Hippocampal formation (tissue), 2 donors: ENCODE measurements around the gene JAM2.

Experiments
- DNase-seq, 2 donors: peaks; one replicate each; lab custom pipeline; 2025; lab: John Stamatoyannopoulos, UW

Gene JAM2

DNA sequence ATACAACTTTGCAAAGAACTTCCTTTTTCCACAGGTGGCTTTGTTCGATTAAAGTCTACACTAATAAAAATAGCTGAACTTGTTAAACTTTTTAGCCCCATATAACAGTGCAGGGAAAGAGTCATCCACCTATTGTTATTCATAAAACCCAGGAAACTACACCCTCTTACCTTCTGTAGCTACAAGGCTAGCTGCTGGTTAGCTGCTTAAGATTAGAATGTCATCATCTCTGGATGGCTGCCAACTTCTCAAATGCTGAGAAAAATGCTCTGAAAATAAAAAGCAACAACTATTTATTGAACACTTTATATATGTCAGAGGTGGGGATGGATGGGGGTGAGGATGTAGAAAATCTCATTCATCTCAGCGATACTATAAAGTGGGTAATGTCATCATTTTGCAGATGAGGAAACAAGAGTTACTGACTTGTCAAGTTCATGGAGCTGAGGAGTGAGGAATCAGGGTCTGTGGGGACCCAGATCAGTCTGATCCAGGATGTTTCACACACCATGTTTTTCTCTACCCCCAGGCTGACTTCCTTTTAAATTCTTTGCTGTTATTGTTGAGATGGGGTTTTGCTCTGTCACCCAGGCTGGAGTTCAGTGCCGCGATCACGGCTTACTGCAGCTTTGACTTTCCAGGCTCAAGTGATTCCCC is 78.6 kb downstream of the JAM2 start:
- no peak for DNase-seq

DNA sequence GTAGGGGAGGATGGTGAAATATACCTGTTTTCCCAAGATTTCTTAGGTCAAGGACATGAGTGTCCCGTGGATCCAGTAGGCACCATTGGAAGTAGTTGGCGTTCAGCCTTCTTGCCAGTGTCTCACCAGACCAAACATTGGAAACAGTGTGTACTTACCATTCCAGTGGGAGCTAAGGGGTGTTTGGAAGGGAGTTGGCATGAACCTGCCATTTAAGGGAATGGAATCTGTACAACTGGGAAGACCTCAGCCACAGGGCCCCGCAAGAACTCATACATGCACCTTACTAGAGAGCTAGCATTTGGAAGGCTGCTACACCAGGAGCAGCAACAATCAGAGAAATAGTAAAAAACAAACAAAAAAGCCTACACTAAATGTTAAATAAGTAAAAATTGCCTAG is 82.9 kb downstream of the JAM2 start:
- no peak for DNase-seq

DNA sequence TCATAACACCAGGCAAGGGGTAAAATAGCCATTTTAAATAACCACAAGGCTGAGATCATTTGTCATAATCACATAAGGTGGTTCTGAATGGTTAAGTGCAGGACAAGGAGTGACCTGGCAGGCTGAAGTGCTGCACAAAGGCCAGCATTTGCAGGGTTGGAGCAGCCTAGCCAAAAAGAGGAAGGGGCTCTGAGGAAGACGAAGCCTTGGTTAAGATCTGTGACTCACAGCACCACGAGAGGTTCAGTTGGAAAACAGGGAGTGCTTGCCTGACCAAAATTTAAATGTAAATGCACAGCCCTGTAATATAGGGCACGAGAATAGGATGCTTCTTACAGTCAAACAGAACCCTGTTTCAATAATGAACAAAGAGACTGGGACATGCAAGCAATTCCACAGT is 83.6 kb downstream of the JAM2 start:
- DNase-seq: no peak

DNA sequence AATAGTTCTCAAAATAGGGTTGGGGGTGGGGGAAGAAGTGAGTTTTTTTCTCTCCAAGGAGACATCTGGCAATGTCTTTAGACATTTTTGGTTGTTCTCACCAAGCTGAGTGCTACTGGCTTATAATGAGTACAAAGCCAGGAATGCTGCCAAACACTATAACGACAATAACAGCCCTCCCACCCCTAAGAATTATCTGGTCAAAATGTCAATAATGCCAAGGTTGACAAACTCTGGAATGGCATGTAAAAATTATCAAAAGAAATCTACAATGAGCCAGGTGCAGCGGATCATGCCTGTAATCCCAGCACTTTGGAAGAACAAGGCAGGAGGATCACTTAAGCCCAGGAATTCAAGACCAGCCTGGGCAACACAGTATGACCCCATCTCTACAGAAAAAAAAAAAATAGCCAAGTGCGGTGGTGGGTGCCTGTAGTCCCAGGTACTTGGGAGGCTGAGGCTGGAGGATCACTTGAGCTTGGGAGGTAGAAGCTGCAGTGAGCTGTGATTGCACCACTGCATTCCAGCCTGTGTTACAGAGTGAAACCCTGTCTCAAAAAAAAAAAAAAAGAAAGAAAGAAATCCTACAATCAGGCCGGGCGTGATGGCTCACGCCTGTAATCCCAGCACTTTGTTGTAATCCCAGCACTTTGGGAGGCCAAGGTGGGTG is 93.2 kb downstream of the JAM2 start:
- DNase-seq: no peak

DNA sequence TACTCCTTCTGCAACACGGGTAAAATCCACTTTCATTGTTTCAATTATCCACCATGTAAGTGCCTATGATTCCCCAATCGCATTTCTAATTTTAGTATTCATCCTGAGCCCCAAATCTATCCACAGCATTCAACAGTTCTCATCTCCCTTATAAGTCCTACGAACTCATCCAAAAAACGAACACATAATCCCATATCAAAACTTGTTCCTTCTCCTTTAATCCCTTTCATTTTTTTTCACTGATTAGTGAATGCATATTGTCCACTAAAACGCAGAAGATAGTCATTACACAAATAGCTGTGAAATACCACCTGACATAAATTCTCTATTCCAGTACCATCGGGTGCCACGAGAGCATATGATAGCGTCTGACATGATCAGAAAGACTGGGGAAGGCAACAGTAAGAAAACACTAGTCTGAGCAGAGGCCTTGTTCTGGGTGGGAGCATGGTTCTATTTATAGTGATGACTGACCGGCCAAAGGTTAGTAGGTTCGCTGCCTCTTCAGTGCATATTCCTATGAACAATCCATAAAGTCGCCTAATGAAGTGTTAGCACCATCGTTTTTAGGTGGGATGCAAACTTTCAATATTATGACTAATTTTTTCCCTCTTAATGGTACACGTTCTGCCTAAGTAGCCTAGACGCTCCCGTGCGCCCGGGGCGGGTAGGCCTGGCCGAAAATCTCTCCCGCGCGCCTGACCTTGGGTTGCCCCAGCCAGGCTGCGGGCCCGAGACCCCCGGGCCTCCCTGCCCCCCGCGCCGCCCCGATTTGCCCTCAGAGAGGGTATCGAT is 95.0 kb downstream of the JAM2 start:
- no peak for DNase-seq

DNA sequence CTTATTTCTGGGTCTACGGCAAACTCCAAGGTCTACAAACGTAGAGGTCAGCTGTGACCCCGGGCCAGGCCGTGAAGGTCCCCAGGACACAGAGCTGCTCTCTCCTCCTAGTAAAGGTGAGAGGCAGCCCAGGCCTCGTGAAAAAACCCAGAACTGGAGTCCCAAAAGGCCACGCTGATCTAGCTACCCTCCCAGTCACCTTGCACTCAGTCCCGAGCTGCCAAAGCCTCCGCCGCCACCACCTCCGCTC is 95.5 kb downstream of the JAM2 start:
- DNase-seq: no peak

DNA sequence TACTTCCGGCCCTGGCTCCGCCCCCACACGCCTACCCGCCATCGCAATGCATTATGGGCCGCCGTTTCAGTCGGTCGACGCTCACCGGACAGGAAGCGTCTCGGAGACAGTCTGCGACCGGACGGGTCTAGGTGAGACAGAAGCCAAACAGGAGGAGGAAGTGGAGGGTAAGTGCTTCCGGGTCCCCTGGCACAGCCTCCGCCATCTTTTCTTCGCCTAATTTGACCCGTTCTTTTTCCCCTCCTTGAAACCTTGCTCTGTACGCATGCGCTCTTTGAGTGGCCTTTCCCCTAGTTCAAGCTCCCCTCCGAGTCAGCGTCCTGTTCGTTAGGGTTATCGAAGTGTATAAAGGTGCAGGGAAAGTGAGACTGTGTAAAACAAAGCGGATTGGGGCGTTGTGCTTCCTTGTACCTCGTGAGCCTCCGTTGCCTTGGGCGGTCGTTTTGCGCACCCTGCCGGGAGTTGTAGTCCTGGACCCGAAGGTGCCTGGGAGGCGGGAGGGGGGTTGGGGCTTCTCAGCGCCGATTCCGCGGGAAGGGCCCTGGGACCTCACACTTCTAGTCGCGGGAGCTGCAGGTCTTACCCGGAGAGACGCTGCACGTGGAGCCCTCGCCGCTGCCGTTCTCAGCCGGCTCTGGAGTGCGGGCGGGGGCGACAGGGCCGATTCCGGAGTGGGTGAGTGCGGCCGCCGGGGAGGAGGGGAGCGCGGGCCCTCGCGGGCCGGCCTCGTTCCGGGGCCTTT is 96.0 kb downstream of the JAM2 start, which contains the start of the genes ATP5PF and GABPA:
ATP5PF (minus strand) TSS at position 1 of the 742 bp plus-strand sequence. CDS start 5,110 bp downstream, outside the sequence.
GABPA (plus strand) TSS at position 69 of the 742 bp plus-strand sequence. CDS start 6,627 bp downstream, outside the sequence.
- DNase-seq: peak; percentile 94 to 96

DNA sequence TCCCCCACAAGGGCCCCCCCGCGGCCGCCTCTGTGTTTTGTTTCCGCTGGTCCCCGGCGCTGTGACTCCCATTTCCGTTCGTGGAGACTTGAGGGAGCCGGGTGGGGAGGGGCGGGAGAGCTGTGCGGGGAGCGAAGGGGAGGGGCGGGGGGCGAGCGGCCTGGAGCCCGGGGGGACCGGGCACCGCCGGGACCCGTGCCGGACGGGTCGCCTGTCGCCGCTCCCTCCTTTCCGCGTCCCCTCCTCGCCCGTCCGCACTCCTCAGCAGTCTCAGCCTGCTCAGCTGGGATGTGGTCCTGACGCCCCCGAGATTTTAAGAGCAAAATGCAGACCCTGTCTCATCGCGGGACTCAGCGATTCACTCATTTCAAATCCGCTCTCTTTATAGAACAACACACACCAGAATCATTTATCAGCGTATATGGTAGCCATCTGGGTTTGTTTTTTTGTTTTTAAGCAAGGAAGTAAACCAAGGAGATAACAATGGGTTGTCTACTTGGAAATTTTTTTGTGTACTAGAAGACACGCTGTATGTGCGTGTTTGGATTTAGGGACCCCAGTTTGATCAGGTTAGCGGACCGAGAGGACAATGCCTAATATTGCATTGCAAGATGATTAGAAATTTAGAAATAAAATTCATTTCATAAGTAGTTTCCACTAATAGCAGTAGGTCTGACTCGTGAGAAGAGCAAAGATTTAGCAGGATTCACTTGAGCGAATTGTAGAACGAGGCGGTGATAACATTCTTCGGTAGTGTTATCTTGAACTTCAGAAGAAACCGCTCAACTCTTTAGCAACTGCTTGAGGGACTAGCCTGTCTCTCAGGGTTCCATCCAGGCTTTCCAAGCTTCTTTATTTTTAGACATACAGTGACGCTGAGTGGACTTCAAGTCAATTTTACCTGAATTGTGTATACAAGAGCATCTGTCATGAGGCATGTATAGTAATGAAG is 96.9 kb downstream of the JAM2 start:
- DNase-seq: peak; percentile 81 to 86

DNA sequence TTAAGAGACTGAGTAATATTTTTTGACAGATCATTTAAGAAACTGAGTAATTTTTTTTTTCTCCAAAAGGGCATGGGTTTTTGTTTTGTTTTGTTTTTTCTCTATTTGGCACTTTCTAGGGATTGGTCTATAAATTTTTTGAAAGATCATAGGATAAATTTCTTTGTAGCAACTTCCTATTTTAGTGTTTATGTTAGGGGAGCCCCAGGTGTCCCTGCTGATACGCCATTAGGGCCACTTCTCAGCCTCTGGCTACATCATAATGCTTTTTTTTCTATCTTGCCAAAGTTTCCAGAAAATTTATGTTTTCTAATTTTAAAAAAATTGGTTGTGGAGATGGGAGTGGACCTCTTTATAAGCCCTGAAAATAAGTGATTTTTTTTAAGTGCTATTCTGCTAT is 98.4 kb downstream of the JAM2 start:
- DNase-seq: no peak

DNA sequence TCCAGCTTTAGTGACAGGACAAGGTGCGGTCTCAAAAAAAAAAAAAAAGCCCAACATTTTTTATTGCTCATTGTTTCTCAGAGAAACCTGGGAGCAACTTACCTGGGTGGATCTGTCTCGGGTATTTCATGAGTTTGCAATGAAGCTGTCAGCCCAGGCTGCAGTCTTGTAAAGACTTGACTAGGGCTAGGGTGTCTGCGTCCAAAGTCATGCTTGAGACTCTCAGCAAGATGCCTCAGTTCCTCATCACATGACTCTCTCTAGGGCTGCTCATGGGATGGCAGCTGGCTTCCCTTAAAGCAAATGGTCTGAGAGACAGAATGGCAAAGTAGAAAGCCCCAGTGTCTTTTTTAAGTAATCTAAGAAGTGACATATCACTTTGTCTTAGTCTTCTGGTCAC is 103.8 kb downstream of the JAM2 start:
- no peak for DNase-seq

DNA sequence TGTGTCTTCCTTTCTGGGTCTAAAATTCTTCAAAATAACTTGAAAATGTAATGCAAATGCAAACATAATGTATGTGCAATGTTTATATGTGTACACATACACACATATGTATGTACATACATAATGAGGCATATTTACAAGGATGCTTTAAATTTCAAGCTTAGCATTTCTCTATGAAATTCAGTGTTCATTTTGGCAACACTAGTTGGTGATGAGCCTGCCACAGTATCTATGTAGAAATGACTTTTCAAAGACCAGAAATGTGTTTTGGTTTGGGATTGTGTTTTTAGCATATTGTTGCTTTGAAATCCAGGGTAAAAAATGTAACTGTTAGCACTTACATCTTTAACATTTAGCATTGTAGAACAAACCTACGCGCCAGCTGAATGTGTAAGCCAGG is 105.8 kb downstream of the JAM2 start:
- DNase-seq: no peak

DNA sequence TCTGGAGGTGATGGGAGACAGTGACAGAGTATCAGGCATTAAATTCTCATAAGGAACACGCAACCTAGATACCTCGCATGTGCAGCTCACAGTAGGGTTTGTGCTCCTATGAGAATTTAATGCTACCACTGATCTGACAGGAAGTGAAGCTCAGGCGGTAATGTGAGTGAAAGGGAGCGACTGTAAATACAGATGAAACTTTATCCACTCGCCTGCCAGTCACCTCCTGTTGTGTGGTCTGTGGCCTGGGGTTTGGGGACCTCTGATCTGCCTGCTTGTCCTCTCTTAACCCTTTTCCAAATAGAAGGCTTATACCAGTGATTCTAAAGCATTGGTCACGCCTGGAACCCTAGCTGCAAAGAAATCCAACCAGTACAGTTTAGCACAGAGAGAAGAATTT is 111.0 kb downstream of the JAM2 start:
- DNase-seq: no peak

DNA sequence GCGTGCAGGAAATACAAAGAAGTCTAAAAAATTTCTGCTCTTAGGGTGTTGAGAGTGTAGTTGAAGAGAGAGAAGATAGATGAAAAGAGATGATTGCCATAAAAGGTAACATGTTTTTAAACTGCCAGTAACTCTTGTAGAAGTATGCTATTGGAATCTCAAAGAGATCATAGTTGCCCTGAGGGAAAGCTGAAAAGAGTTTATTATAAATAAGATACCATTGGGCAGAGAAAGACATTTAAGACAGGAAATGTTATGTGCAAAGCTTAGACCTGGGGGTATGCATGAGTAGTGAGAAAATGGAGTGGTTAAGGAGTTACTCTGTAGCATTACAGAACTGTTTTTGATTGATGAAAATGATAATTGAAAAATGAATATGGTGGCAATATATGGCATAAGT is 113.4 kb downstream of the JAM2 start:
- DNase-seq: no peak

DNA sequence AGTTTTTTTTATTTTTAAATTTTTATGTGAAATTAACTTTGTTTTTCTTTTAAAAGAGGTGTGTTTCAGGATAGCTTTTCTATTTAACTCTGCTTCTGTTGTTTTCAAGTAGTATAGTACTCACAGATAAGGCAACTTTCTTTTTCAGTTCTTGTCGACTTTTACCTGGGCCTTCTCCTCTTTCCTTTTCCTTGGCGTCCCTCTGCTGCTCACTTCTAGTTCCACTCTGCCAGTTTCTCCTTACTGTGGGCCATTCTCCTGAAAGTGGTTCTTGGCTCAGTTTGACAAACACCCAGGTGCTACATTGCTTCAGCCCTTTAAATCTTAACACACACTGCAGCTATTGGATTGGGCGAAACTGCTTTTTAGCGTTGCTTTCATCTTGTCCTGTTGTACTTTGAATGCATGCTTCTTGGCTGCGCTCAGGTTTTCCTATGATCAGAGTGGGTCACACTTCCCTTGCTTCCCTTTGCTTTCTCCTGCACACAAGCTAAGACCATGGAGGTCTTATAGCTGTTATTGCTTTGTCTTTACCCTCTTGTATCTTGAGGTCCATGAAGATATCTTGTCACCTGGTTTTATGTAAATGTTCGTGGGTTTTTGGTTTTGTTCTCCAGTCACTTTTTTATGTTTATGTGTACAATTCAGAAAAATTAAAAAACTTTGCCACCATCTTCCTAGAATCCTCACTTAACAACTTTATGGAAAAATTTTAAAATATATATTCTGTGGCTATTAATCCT is 117.3 kb downstream of the JAM2 start:
- no peak for DNase-seq

DNA sequence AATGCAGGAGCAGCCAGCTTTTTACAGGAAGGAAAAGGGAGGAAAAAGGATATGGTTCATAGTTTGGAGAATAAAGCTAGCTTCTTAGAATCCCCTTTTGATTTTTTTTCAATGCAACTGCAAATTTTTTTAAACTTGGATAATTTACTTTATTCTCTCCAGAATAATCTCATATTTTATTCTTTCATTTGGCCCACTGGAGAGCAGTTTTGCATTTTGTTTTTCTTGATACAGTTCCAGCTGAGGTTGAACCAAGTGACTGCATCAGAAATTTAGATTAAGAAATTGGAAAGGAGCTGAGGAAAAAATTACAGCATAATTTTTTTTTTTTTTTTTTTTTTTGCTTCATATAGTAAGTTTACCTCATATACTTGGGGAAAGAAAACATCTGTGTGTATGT is 118.5 kb downstream of the JAM2 start:
- no peak for DNase-seq

DNA sequence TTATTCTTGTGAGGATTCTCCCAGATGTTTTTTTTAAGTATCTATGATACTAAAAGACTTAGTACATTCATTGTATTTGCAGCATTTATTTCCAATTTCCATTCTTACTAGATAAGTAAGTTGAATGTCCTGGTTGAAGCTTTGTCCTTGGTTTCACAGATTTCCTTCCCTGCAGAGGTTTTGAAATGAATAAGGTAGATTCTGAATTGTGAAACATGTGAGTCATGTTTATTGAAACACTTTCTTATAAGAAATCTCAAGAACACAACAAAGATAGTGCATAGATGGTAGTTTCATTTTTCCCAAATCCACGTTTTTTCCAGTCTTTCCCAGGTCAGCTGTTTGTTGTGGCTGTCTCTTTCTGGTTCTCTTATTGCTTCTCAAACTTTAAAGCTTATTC is 120.5 kb downstream of the JAM2 start:
- DNase-seq: no peak

DNA sequence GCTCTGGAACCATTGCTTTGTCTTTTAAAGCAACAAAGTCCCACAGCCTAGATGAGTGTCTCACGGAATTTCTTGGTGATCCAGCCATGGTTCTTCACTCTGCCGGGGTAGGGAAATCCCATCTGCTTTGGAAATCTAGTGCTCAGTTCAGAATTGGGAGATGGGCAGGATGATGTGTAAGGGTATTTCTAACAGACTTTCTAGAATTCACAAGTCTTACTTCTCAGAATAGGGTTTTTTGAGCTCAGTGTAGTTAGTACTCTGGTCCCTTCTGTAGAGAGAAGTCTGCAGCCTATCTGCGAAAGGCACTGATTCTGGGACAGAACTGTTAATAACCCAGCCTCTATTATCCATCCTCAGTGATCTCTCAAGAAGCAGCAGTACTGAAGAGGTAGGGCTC is 121.0 kb downstream of the JAM2 start:
- DNase-seq: no peak

DNA sequence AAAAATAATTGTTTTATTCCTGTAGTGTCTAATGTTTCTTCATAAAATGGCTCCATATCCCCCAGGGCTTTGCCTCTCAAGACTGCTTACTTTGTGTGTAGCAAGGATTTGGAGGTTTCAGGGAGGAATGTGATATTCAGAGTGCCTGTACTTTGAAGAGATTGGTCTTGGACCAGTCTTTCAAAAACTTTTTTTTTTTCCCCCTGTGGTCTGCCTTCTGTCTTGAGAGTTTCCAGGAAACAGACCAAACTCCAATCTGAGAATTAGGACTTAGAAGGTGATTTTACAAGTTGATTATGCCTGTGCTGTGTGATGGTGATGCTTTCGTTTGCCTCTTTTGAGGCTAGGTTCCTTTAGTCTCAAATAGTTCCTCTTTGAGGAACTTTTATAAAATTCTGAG is 121.6 kb downstream of the JAM2 start:
- no peak for DNase-seq

DNA sequence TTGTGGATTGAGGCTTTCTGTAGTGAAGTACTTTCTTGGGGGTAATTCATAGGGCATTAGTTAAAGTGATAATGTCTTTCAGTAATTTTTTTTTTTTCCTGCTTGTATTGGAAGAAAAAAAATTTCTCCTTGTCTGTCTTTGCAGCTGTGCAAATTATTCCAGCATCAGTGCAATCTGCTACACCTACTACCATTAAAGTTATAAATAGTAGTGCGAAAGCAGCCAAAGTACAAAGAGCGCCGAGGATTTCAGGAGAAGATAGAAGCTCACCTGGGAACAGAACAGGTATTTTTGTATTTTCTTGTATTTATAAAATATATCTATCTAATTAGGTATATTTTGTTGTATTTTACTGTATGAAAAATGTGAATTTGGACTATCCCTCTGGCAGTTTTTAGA is 125.0 kb downstream of the JAM2 start:
- no peak for DNase-seq
